Pons (tissue), 1 donor: ENCODE results near the gene OPRD1.

Source experiments
- DNase-seq: peaks from one replicate; pipeline ENCODE4 v3.0.0-alpha.2; 2016; ENCODE audit warnings: low spot score

The OPRD1 gene

GRCh38 chr1:28910379-28911115 lies 98.6 kb downstream of the OPRD1 start:
- no peak for DNase-seq

- DNase-seq: no peak
Measured at GRCh38 chr1:28913786-28914227, 101.8 kb downstream of the OPRD1 start.

GRCh38 chr1:28914228-28915030 lies 102.5 kb downstream of the OPRD1 start, which contains the start of gene EPB41:
EPB41 (plus strand) TSS chr1:28914569; CDS start chr1:28987438, 72,869 bp downstream.
- DNase-seq: peak; percentile 83

GRCh38 chr1:28915031-28915895 lies 103.3 kb downstream of the OPRD1 start:
- DNase-seq: no peak

GRCh38 chr1:28917757-28918118 lies 105.8 kb downstream of the OPRD1 start:
- DNase-seq: no peak
